Measurements from ENCODE around the gene ARMC9.

The ARMC9 gene

DNA sequence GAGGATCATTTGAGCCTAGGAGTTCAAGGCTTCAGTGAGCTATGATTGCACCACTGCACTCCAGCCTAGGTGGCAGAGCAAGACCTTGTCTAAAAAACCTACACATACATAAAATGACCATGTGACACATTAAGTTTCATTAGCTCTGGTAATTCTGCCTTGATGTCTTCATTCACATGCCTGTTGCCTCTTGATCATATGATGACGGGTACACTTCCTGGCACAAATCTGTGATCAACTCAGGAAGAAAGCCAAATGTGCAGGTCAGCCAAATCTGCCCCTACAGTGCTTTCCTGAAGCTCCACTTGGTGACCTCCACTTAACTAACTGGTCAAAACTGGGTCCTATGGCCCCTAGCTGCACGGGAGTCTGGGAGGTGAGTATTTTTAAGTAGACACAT lies 142.7 kb downstream of the ARMC9 start:
- H2AK5ac ChIP-seq (ENCODE audit: low read depth, low read length): no peak overlapping the region
- no peak overlapping the region for H3K23ac ChIP-seq (ENCODE audit: low read depth, low read length, poor library complexity)
- H2BK120ac ChIP-seq (ENCODE audit: low read depth, low read length): no peak overlapping the region
- no peaks in the 10 kb centered on the region for H3K79me1 ChIP-seq (ENCODE audit: low read depth, low read length)
- H3K27ac ChIP-seq (replicated peaks; ENCODE audit: low read length): no peak overlapping the region
- peaks cover 0 to 11% of the 10 kb centered on the region in 2 donors for H3K4me1 ChIP-seq (ENCODE audit: control insufficient read depth in 2 of 2, insufficient read depth in 1 of 2, low read depth in 1 of 2, low read length in 2 of 2)
- H3K9ac ChIP-seq (ENCODE audit: low read depth, low read length, poor library complexity): no peak overlapping the region
- H3K4me2 ChIP-seq (ENCODE audit: insufficient read depth, low read length, poor library complexity, severe bottlenecking): no peak overlapping the region
- H3K36me3 ChIP-seq (replicated peaks in 1 of 2; ENCODE audit: control insufficient read depth in 2 of 2, insufficient read depth in 2 of 2, low read length in 2 of 2): peaks cover 2 to 16% of the 10 kb centered on the region in 2 donors
- H3K27me3 ChIP-seq (ENCODE audit: control insufficient read depth in 3 of 3, insufficient read depth in 3 of 3, low read depth in 1 of 3, low read length in 3 of 3): no peaks in the 10 kb centered on the region
- H4K91ac ChIP-seq (ENCODE audit: low read depth, low read length, poor library complexity): no peak overlapping the region
- no peak overlapping the region for H3K18ac ChIP-seq (ENCODE audit: low read length)
- no peaks in the 10 kb centered on the region for H3K9me3 ChIP-seq (replicated peaks in 1 of 2; ENCODE audit: control insufficient read depth in 2 of 2, insufficient read depth in 1 of 2, low read depth in 1 of 2, low read length in 2 of 2)
- no CpG with 5 or more reads among the region's 2 CpGs for WGBS, 2 donors (ENCODE audit: extremely low coverage in 2 of 2, insufficient read length in 2 of 2, insufficient replicate concordance in 1 of 2)
- no peak overlapping the region for H3K14ac ChIP-seq (ENCODE audit: low read length)
- H3K4me3 ChIP-seq (ENCODE audit: low read length in 2 of 2): no peak overlapping the region
- H3K4ac ChIP-seq (ENCODE audit: low read length): no peak overlapping the region
- no peak overlapping the region for H2AFZ ChIP-seq (ENCODE audit: low read length)
- no peak overlapping the region for H4K8ac ChIP-seq (ENCODE audit: low read depth, low read length)
- DNase-seq (ENCODE audit: low spot score): no peak
- H2BK5ac ChIP-seq (ENCODE audit: low read length): no peak overlapping the region
- H2BK15ac ChIP-seq (ENCODE audit: low read length): no peak overlapping the region
- no peak overlapping the region for H2BK12ac ChIP-seq (ENCODE audit: low read length)

DNA sequence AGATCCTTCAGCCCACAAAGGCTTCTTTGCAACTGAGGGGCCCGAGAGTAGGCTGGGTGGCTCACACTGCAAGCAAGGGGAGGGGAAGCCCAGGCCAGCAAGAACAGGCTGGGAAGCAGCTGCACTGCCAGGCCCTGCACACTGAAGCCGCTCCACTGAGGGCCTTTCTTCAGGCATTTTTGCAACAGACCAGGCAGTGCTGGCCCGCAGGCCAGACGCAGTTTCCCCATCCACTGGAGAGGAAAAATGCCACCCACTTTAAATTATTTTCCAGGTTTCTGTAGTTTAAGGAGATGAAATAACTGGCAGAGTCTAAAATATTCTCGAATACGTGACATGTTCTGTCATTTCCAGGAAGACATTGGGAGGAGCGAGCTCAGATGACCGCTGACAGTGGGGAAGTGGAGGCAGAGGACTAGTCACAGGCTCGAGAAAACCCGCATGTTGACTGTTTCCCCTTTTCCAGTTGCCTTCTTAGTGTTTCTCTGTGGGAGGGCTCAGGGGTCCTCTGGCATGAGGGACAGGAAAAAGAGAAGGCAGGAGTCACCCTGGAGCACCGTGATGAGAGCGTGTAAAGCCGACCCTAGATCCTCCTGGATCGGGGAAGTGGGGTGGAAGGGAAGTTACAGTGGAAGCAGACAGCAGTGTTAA lies 143.8 kb downstream of the ARMC9 start:
- Histone ChIP-seq H3K23ac (ENCODE audit: low read depth, low read length, poor library complexity) (no peak overlapping the region), H4K91ac (ENCODE audit: low read depth, low read length, poor library complexity) (no peak overlapping the region), H3K9me3 (replicated peaks in 1 of 2; ENCODE audit: control insufficient read depth in 2 of 2, insufficient read depth in 1 of 2, low read depth in 1 of 2, low read length in 2 of 2) (no peaks in the 10 kb centered on the region), H3K27me3 (ENCODE audit: control insufficient read depth in 3 of 3, insufficient read depth in 3 of 3, low read depth in 1 of 3, low read length in 3 of 3) (no peaks in the 10 kb centered on the region), H3K4me3 (ENCODE audit: low read length in 2 of 2) (no peak overlapping the region), H3K4ac (ENCODE audit: low read length) (no peak overlapping the region), H3K27ac (replicated peaks; ENCODE audit: low read length) (peak overlapping the region; percentile 37), H2BK5ac (ENCODE audit: low read length) (no peak overlapping the region), H3K14ac (ENCODE audit: low read length) (no peak overlapping the region), H2AFZ (ENCODE audit: low read length) (no peak overlapping the region), H3K79me1 (ENCODE audit: low read depth, low read length) (no peaks in the 10 kb centered on the region), H4K8ac (ENCODE audit: low read depth, low read length) (no peak overlapping the region), H2BK15ac (ENCODE audit: low read length) (no peak overlapping the region), H3K4me1 (ENCODE audit: control insufficient read depth in 2 of 2, insufficient read depth in 1 of 2, low read depth in 1 of 2, low read length in 2 of 2) (peaks cover 0 to 11% of the 10 kb centered on the region in 2 donors), H2AK5ac (ENCODE audit: low read depth, low read length) (no peak overlapping the region), H2BK12ac (ENCODE audit: low read length) (no peak overlapping the region), H2BK120ac (ENCODE audit: low read depth, low read length) (no peak overlapping the region), H3K36me3 (replicated peaks in 1 of 2; ENCODE audit: control insufficient read depth in 2 of 2, insufficient read depth in 2 of 2, low read length in 2 of 2) (peaks cover 2 to 24% of the 10 kb centered on the region in 2 donors), H3K18ac (ENCODE audit: low read length) (peak overlapping the region; percentile 52), H3K9ac (ENCODE audit: low read depth, low read length, poor library complexity) (peak overlapping the region; percentile 9), H3K4me2 (ENCODE audit: insufficient read depth, low read length, poor library complexity, severe bottlenecking) (no peak overlapping the region)
- no CpG with 5 or more reads among the region's 14 CpGs for WGBS, 2 donors (ENCODE audit: extremely low coverage in 2 of 2, insufficient read length in 2 of 2, insufficient replicate concordance in 1 of 2)
- DNase-seq (ENCODE audit: low spot score): peak; percentile 24

DNA sequence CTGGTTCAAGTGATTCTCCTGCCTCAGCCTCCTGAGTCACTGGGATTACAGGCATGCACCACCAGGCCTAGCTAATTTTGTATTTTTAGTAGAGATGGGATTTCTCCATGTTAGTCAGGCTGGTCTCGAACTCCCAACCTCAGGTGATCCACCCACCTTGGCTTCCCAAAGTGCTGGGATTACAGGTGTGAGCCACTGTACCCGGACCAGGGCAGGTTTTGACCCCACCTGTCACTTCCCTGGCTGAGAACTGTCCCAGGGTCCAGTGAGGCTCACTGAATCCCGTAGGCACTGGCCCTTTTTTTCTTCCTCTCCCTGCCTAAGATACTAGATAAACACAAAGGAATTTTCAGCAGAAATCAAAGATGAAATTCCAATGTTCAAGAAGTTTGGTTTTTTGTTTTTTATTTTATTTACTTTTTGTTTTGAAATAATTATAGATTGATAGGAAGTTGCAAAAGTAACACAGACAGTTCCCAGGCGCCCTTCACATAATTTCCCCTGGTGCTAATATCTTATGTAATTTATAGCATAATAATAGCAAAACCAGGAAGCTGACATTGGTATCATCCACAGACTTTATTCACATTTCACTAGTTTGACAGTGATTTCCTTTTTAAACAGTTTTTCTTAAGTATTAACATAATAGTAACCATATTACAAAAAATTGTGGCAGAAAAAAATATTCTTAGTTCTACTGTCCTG lies 144.7 kb downstream of the ARMC9 start:
- H3K4me3 ChIP-seq (ENCODE audit: low read length in 2 of 2): no peak overlapping the region
- H3K4me2 ChIP-seq (ENCODE audit: insufficient read depth, low read length, poor library complexity, severe bottlenecking): no peak overlapping the region
- H3K27ac ChIP-seq (replicated peaks; ENCODE audit: low read length): no peak overlapping the region
- H3K79me1 ChIP-seq (ENCODE audit: low read depth, low read length): no peaks in the 10 kb centered on the region
- H3K36me3 ChIP-seq (replicated peaks in 1 of 2; ENCODE audit: control insufficient read depth in 2 of 2, insufficient read depth in 2 of 2, low read length in 2 of 2): peaks cover 2 to 27% of the 10 kb centered on the region in 2 donors
- no peak overlapping the region for H3K9ac ChIP-seq (ENCODE audit: low read depth, low read length, poor library complexity)
- no peak overlapping the region for H4K8ac ChIP-seq (ENCODE audit: low read depth, low read length)
- no peak overlapping the region for H3K14ac ChIP-seq (ENCODE audit: low read length)
- peaks cover 2 to 11% of the 10 kb centered on the region in 2 donors for H3K4me1 ChIP-seq (ENCODE audit: control insufficient read depth in 2 of 2, insufficient read depth in 1 of 2, low read depth in 1 of 2, low read length in 2 of 2)
- H2BK5ac ChIP-seq (ENCODE audit: low read length): no peak overlapping the region
- no peak overlapping the region for H3K4ac ChIP-seq (ENCODE audit: low read length)
- no peaks in the 10 kb centered on the region for H3K27me3 ChIP-seq (ENCODE audit: control insufficient read depth in 3 of 3, insufficient read depth in 3 of 3, low read depth in 1 of 3, low read length in 3 of 3)
- no CpG with 5 or more reads among the region's 4 CpGs for WGBS, 2 donors (ENCODE audit: extremely low coverage in 2 of 2, insufficient read length in 2 of 2, insufficient replicate concordance in 1 of 2)
- H3K23ac ChIP-seq (ENCODE audit: low read depth, low read length, poor library complexity): no peak overlapping the region
- no peak overlapping the region for H2AK5ac ChIP-seq (ENCODE audit: low read depth, low read length)
- DNase-seq (ENCODE audit: low spot score): no peak
- H3K9me3 ChIP-seq (replicated peaks in 1 of 2; ENCODE audit: control insufficient read depth in 2 of 2, insufficient read depth in 1 of 2, low read depth in 1 of 2, low read length in 2 of 2): no peaks in the 10 kb centered on the region
- H2BK12ac ChIP-seq (ENCODE audit: low read length): no peak overlapping the region
- H2BK15ac ChIP-seq (ENCODE audit: low read length): no peak overlapping the region
- H2BK120ac ChIP-seq (ENCODE audit: low read depth, low read length): no peak overlapping the region
- H4K91ac ChIP-seq (ENCODE audit: low read depth, low read length, poor library complexity): no peak overlapping the region
- H2AFZ ChIP-seq (ENCODE audit: low read length): no peak overlapping the region
- H3K18ac ChIP-seq (ENCODE audit: low read length): no peak overlapping the region

DNA sequence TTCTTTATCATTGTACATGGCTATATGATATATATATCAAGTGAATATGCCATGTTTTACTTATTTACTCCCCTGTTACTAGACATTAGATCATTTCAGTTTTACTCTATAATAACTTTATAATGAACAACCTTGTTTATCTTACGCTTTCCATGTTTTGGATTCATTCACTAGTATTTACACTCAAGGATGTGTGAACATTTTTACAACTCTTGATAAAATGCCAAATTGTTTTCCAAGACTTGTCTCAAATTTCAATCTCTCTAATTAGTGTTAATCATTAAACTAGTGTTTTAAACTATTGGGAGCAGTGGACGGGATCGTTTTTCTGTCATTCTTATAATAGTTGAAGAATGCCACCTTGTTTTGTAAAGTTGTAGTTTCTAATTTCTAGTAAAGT lies 145.6 kb downstream of the ARMC9 start:
- Histone ChIP-seq H3K23ac (ENCODE audit: low read depth, low read length, poor library complexity) (no peak overlapping the region), H3K9ac (ENCODE audit: low read depth, low read length, poor library complexity) (no peak overlapping the region), H3K4me1 (ENCODE audit: control insufficient read depth in 2 of 2, insufficient read depth in 1 of 2, low read depth in 1 of 2, low read length in 2 of 2) (peaks cover 2 to 11% of the 10 kb centered on the region in 2 donors), H3K27ac (replicated peaks; ENCODE audit: low read length) (no peak overlapping the region), H3K18ac (ENCODE audit: low read length) (no peak overlapping the region), H2AK5ac (ENCODE audit: low read depth, low read length) (no peak overlapping the region), H3K4me2 (ENCODE audit: insufficient read depth, low read length, poor library complexity, severe bottlenecking) (no peak overlapping the region), H2BK12ac (ENCODE audit: low read length) (no peak overlapping the region), H2AFZ (ENCODE audit: low read length) (no peak overlapping the region), H2BK120ac (ENCODE audit: low read depth, low read length) (no peak overlapping the region), H4K91ac (ENCODE audit: low read depth, low read length, poor library complexity) (no peak overlapping the region), H3K27me3 (ENCODE audit: control insufficient read depth in 3 of 3, insufficient read depth in 3 of 3, low read depth in 1 of 3, low read length in 3 of 3) (no peaks in the 10 kb centered on the region), H3K14ac (ENCODE audit: low read length) (no peak overlapping the region), H3K4me3 (ENCODE audit: low read length in 2 of 2) (no peak overlapping the region), H2BK5ac (ENCODE audit: low read length) (no peak overlapping the region), H4K8ac (ENCODE audit: low read depth, low read length) (no peak overlapping the region), H3K79me1 (ENCODE audit: low read depth, low read length) (no peaks in the 10 kb centered on the region), H2BK15ac (ENCODE audit: low read length) (no peak overlapping the region), H3K9me3 (replicated peaks in 1 of 2; ENCODE audit: control insufficient read depth in 2 of 2, insufficient read depth in 1 of 2, low read depth in 1 of 2, low read length in 2 of 2) (no peaks in the 10 kb centered on the region), H3K4ac (ENCODE audit: low read length) (no peak overlapping the region), H3K36me3 (replicated peaks in 1 of 2; ENCODE audit: control insufficient read depth in 2 of 2, insufficient read depth in 2 of 2, low read length in 2 of 2) (peaks cover 2 to 27% of the 10 kb centered on the region in 2 donors)
- no CpG with 5 or more reads among the region's 3 CpGs for WGBS, 2 donors (ENCODE audit: extremely low coverage in 2 of 2, insufficient read length in 2 of 2, insufficient replicate concordance in 1 of 2)
- DNase-seq (ENCODE audit: low spot score): no peak
